HL-60/S4 (cell line): ENCODE measurements around the gene MYRFL.
"Not testable (repeated sequence)": the region's sequence is repeated elsewhere in the genome, so short reads cannot be mapped to it uniquely, and the experiment has no call there.

Experiments
- in situ Hi-C: fragments of 300-500 bp; cut with MboI; formaldehyde crosslinking; loops from 2 replicates; pipeline ENCODE4 v1.14.3; 2022; ENCODE audit warnings: low sequenced_read_pairs

Gene MYRFL

DNA sequence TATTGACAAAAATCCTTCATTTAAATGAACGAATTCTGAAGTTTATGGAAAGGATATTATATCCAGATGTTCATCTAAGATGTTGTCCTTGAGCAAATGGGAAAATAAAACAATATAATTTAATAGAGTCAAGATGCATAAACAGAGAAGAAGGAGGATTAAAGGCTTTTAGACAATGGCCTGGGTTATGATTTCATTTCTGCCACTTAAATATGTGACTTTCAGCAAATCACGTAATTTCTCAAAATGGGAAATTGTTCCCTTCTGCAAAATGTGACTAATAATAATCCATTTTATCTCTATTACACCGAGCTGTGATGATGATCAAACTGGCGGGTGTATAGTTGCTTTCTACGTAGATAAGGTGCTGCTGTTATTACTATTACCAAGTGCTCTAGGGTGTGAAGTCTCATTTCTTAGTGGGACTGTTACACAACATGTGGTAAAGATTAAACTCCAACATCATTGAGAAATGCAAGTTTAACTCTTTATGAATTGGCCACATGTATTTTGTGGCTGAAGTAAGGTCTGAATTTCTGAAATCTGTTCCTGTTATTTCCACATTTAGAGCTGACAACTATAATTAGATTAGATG, 157.0 kb downstream of the MYRFL start:
- in situ Hi-C loops: no loop called here

DNA sequence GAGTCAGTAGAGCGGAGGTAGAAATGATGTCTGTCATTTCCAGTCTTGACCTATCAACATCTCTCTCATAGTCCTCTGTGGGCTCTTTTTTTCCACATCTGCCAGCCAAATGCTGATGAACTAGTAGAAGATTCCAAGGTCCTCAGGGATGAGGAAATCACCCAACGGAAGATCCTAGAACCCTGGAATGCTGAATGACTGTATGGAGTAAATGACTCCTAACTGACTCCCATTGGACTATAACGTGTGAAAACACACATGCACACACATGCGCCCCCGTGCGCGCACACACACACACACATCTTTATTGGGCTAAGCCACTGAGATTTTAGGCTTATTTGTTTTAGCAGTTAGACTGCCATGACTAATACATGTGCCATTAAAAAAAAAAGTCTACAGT, 159.2 kb downstream of the MYRFL start:
- in situ Hi-C loops: no loop called here

DNA sequence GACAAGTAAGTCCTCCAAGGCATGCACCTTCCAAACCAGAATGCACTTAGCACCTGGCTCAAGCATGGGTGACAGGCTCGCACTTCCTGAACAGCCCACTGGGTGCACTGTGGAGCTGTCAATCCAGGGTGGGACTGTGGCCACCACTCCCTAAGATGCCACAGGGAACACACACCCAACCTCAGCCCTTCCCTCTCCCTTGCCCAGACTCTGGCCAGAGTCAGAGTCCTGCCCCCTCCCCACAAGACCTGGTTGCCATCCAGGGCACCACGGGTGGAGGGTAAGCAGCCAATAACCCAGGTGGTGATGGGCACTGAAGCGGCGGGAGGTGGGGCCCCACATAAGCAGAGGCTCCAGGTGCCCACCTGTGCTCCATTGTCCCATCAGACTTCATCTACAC, 160.6 kb downstream of the MYRFL start:
- in situ Hi-C loops: no loop called here

DNA sequence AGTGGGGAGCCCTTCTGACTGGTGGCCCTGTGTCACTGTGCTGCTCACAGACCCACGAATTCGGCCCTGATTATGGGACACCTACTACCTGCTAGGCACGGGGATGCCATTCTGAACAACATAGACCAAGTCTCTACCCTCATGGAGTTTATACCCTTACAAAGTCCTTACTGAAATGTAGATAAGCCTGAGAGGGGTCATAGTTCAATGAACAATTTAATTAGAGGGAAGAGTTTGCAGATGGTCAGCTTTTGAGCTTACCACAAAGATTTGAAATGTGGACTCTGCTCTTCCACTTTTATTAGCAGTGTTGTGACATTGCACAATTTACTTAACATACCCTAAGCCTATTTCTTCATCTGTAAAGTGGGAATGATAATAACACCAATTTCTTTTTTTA, 161.1 kb downstream of the MYRFL start:
- in situ Hi-C loops: no loop called here

DNA sequence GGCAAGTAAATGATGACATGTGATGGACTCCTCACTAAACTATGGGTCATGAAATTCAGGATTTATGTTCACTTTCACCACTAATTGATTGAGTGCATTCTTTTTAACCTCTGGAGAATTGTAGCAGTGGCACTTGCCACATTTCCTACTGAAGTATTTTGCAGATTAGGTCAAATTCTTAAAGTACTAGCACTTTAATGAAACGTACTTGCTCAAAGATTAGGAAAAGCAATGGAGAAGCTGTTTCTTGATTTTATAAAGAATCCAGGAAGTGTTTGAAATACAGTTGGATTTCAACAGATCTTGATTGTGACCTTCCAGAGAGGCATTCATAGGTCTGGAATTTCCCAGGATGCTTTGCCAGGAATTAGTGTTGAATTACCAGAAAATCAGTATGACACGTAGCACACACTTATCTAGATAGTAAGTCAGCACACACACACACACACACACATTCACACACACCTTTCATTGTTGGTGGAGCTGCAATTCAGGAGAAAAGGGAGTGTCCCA, 162.6 kb downstream of the MYRFL start:
- in situ Hi-C loops: no loop called here

DNA sequence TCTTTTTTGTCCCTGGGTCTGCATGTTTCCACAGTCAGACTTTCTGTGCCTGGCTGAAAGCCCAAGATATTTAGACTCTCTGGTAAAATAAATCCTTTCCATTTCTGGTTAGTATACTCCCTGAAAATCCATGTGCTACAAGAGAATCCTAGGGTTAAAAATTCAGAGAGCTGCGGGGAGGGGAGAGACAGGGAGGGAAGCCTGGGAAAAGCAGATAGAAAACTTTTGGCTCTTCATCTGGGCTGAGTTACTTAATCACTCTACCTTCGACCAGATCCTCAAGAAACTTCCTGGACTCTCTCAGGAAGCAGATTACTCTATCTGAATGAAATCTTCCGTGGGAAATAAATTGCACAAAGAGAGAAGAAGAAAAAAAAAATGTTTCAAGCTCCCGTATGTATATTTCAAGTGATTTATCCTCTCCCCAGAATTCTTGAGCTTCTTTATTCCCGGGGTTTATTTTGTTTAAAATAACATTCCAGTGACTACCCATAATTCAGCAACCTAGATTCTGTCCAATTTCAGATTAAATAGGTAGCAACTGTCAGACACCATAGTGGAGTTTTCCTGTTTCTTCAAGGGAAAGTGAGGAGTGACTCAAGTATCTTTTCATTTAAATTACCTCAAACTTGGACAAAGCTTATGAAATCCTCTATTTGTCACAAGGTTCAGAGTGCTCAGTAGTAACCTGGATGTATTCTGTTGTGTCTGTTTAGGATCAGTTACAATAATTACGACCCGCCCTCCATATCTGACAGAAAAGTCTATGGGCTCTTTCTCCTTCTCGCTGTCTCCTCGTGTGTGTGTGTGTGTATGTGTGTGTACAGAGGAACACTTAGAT, 163.7 kb downstream of the MYRFL start:
- in situ Hi-C loops: no loop called here

DNA sequence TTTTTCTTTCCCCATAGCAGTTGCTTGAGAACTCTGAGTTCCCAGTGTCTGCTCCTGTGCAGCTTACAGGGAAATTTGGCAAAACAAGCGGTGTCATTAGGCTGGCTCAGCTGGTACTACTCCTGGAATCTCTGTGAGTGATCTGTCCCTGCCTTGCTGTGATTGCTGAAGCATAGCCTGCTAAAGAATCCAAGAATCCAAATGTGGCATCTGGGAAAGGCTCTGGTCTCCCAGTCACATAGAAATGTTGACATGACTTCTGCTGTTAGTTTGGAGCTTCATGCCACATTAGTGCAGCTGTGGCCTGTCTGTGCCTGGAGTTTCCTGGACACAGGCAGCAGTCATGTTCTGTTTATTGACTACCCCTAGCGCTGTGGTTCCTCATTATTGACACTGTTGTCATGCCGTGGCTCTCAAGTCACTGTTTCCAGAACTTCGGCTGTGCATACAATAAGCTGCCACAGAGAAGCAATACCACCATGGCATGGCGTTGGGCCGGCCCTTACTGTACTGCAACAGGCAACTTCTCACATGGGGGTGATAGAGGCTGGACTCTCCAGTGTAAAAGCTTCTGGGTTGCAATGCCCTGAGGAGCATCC, 166.8 kb downstream of the MYRFL start:
- in situ Hi-C loops: no loop called here

DNA sequence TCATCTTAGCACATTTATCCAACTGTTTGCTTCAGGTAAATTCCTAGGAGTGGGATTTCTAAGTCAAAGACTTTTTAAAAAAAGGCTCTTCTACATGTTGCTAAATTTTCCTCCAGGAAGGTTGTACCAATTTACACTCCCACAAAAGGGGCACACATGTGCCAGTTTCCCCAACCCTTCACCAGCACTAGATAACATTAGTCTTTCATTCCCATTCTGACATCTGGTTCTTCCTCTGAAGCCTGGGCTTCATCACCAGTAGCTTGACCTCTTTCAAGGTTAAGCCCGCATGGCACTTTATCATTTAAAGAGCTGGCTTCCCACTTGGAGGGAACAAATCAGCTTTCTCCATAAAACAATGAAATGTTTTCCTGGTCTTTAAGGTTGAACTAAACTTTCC, 168.4 kb downstream of the MYRFL start:
- in situ Hi-C loops: no loop called here

DNA sequence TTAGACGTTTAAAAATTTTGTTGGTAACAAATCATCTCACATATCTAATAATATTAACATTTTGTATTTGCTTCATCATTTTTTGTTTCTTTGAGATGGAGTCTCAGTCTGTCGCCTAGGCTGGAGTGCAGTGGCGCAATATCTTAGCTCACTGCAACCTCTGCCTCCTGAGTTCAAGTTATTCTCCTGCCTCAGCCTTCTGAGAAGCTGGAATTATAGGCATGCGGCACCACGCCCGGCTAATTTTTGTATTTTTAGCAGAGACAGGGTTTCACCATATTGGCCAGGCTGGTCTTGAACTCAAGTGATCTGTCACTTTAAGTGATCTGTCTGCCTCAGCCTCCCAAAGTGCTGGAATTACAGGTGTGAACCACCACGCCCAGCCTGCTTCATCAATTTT, 169.1 kb downstream of the MYRFL start:
- in situ Hi-C loops: not testable (repeated sequence)

DNA sequence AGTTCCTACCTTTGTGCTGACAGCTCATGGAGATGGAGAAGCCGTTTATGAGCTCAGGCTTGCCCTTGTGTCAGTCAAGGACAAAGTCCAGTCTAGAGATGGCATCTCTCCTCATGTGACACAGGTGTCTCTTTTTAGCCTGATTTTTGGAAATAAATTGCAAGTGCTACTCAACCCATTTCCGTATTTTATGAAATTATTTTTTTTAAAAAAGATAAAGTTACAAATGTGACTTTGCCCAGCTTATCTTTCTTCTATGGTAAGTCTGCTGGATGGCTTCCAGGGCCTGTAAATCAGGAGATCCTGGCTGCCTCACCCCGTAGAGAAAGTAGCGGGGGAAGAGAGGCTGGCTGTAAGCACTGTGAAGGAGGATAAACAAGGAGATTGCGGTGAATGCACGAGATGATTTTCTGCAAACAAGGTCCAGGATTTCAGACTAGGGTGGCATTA, 169.7 kb downstream of the MYRFL start:
- in situ Hi-C loops: no loop called here

DNA sequence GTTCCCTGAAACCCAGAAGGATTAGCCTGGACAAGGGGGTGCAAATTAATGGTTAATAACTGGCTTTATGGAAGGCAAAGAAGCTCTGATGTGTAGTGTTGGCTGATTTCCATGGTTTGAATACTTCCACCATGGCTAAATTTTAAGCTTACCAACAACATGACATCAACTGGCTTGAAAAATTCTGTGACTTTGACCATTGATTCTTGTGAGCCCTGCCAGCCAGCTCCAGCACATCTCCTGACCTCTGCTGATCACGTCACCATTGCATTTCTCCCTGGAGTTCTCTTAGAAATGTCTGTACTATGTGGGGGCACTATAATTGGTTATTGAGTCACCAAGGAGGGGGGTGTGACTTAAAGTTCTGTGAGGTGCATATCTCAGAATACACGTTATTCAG, 171.2 kb downstream of the MYRFL start:
- in situ Hi-C loops: no loop called here

DNA sequence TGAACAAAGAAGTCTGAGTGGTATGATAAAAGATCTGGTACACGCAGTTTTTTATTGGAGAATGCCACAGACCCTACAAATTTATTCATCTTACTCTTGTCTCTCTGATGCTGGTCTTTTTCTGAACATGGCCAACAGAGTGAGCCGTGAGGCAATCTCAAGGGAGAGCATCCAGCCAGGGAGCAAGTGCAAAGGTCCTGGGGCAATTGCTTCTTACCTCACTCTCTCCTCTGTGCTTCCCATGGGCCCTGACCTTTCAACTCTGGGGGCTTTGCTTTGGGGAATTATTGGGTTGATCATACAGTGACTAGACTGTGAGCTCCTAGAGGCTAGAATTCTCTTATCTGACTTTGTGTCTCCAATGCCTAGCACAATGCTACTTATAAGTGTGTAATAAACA, 171.7 kb downstream of the MYRFL start:
- in situ Hi-C loops: no loop called here

DNA sequence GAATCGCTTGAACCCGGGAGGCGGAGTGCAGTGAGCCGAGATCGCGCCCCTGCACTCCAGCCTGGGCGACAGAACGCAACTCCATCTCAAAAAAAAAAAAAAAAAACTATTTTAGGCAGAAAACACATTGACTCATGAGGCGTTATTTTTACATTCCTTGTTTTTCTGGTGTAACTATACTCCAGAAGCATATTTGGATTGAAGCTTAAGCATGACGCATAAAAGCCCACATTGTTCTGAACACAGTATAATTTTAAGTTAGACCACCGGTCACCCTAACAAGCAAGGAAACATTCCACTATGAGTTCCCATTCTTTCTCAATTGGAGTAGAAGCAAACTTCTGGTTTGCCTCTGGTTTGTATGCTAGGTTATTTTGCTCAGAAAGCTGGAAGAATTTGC, 173.0 kb downstream of the MYRFL start:
- in situ Hi-C loops: no loop called here

DNA sequence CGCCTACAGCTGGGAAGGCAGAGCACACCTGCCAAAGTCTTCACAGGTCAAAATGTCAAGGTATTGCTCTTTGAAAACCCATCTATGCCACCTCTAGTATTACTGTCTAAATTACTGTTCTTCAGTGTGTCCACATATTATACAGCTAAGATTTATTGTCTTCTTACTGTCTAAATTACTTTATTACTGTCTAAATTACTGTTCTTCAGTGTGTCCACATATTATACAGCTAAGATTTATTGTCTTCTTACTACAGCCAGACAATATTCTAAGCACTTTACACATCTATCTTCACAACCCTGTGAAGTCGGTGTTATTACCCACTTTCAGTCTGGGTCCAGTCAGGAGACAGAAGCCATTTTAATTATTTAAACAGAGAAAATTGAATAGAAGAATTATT, 173.9 kb downstream of the MYRFL start:
- in situ Hi-C loops: no loop called here

DNA sequence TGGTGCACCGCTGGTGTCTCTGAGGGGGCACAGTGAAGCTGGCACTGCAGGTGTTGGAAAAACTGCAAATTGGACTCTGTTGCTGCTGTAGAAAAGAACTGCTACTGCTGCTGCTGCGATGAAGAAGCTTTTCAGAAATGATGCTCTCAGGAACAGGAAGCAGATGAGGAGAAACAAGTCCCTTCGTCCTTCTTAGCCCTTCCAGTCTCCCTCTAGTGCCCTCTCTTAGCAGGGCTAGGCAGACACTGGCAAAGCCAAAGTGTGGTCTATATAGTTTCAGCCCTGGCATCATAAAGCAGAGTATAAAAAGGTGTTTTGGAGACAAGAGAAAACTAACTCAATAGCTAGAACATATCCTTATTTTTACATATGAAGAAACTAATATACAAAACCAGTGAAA, 174.5 kb downstream of the MYRFL start:
- in situ Hi-C loops: no loop called here

DNA sequence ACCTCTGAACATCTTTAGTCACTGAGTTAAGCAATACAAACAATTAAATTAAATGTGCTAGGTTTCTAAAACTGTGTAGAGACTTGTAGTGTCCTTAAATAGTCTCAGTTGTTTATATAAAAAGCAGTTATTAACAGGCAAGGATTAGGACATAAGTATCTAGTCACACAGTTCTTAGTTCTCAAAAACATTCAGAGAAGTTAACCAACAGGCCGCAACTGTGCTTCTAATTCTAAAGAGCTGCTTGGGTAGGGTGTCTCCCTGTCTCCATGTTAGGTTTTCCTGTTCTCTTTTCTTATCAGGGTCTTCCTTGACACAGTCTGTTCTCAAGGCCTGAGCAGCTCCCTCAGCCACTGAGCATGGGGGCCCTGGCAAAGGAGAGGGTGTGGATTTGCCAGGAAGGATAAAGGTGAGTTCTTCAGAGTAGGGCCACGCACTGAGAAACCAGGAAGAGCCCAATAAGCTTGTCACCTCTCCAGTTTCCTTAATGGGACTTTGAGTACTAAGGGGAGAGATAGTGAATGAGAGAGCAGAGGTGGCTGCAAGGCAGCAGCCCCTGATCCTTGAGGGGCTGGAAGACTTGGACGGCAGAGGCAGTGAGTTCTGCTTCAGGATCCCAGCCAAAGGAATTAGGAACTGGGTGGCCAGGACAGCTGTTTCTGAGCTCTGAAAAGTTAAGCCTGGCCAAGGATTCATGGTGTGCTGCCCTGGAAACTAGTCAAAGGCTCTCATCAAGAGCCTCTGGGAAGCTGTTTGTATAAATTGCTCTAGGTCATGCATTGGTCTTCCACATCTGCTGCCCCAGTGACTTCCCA, 177.3 kb downstream of the MYRFL start:
- in situ Hi-C loops: no loop called here

DNA sequence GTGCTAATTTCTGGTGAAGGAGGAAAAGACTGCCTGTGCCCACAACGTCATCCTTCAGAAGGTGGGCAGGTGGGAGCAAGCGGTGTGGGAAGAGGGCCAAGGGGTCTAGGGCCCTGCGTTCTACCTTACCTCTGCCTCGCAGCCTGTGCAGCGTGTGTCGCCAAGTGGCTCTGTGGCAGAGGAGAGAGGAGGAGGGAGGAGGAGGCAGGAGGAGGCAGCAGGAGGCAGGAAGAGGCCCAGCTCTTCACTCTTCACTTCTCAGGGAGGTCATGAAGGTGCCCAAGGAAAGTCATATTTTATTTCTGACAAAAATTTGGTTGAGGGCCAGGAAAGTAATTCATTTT, 177.9 kb downstream of the MYRFL start:
- in situ Hi-C loops: no loop called here

DNA sequence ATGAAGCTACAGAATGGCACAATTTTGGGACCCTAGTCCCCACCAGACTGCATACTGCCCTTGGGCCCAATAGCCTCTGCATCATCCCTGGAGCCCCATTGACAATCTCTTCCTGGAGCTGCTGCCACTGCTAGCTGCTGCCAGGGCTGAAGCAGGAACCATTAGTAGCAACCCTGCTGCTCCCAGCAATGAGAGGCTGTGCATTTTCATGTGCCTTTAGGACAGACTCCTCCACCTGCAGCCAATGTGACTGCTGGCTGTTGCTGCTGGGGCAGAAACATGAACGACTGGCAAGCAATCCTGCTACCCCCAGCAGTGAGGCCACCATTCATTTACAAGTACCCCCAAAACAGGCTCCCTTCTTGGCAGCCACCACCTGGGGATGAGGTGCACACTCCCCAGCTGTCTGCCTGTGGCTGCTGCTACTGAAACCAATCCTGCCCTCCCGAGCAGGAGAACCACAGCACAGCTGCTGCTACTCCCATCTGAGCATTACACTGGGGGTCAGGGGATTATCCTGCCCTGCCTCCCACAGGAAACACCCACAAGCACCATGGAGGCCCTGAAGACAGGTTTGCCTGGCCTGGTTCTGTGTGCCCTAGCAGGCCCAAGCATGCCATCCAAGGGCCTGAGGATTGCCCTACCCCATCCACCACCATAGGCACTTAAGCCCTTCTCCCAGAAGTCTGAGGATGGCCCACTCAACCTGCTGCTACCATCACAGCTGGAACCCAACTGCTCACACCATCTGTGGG, 181.0 kb downstream of the MYRFL start:
- in situ Hi-C loops: no loop called here

DNA sequence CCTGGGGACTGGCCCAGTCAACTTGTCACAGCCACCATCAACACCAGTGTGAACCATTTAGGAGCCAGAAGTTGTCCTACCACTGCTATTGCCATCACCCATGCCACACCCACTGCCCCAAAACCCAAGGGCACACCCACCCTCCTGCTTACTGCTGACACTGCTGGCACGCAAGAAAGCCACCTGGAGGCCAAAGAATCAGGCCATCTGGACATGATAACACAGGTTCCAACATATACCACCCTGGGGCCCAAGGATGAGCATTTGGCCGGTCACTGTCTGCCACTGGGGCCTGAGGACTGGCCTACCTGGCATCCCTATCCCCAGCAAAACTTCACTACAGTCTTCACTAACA, 181.6 kb downstream of the MYRFL start:
- in situ Hi-C loops: no loop called here

DNA sequence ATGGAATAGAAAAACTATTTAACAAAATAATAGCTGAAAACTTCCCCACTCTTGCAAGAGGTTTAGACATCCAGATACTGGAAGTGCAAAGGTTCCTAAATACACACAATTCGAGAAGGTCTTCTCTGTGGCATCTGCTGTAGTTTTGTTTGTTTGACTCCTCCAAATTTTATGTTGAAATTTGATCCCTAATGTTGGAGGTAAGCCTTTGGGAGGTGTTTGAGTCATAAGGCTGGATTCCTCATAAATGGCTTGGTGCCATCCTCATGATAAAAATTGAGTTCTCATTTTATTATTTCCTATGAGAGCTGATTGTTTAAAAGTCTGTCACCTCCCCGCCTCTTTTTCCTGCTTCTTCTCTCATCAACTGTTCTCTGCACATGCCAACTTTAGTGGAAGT, 182.7 kb downstream of the MYRFL start:
- in situ Hi-C loops: no loop called here
